PC-9 (cell line): ENCODE data around the gene TAS2R30.

Experiments used
- CTCF ChIP-seq: fragments of 200-600 bp; sonication (generic); conservative IDR thresholded peaks from 2 replicates; pipeline ENCODE4 v1.6.1; 2017; ENCODE audit warnings: mixed run types, antibody characterized with exemption, mild to moderate bottlenecking, moderate library complexity
- EZH2 ChIP-seq: fragments of 200-600 bp; sonication (generic); IDR thresholded peaks from 2 replicates; pipeline ENCODE4 v1.8.0; 2017; ENCODE audit warnings: antibody characterized with exemption, low read depth

GRCh38 chr12:11147420-11147819 is 13.0 kb upstream of the TAS2R30 start:
- TF ChIP-seq CTCF (no peak), EZH2 (no peak)
